GM18873 (cell line): ENCODE results near the gene KDM6B.

Experiments
- ATAC-seq: cut with Tn5 transposase; IDR thresholded peaks from one replicate; pipeline ENCODE4 v1.9.1; 2021; ENCODE audit warnings: mild to moderate bottlenecking, moderate library complexity, moderate number of reproducible peaks; ENCODE audit not compliant: unreplicated experiment, low FRiP score

The KDM6B gene

GRCh38 chr17:7840441-7840840 is 6.4 kb downstream of the KDM6B start:
- no peak for ATAC-seq

- no peak for ATAC-seq
Measured at GRCh38 chr17:7840875-7841274, 6.9 kb downstream of the KDM6B start.

- ATAC-seq = peak; percentile 1
Measured at GRCh38 chr17:7841396-7841914, 7.4 kb downstream of the KDM6B start.

GRCh38 chr17:7841915-7842379 is 7.9 kb downstream of the KDM6B start:
- ATAC-seq = peak; percentile 12

GRCh38 chr17:7842380-7843256 is 8.6 kb downstream of the KDM6B start:
- ATAC-seq = peak; percentile 27

- no peak for ATAC-seq
Measured at GRCh38 chr17:7843257-7843535, 9.2 kb downstream of the KDM6B start.

GRCh38 chr17:7843536-7844291 is 9.7 kb downstream of the KDM6B start:
- no peak for ATAC-seq

GRCh38 chr17:7844292-7845154 is 10.5 kb downstream of the KDM6B start:
- peak; percentile 44 for ATAC-seq

GRCh38 chr17:7845359-7846062 is 11.5 kb downstream of the KDM6B start:
- ATAC-seq = no peak

- no peak for ATAC-seq
Measured at GRCh38 chr17:7846063-7846735, 12.2 kb downstream of the KDM6B start.

- no peak for ATAC-seq
Measured at GRCh38 chr17:7846765-7847661, 13.0 kb downstream of the KDM6B start.

- ATAC-seq = no peak
Measured at GRCh38 chr17:7848131-7848579, 14.1 kb downstream of the KDM6B start.

- ATAC-seq = no peak
Measured at GRCh38 chr17:7848739-7849129, 14.7 kb downstream of the KDM6B start.

- no peak for ATAC-seq
Measured at GRCh38 chr17:7849130-7849750, 15.2 kb downstream of the KDM6B start.

- ATAC-seq = no peak
Measured at GRCh38 chr17:7849751-7850504, 15.9 kb downstream of the KDM6B start.

- peak; percentile 9 for ATAC-seq
Measured at GRCh38 chr17:7850701-7851437, 16.9 kb downstream of the KDM6B start.
